Neural cell (in vitro differentiated cells): ENCODE measurements around the gene GPR27. TPM values are rescaled to one million over a fixed set of nuclear protein-coding genes. Genes with fewer than 3 reads are reported as not detected.

Experiments used
- H2AFZ ChIP-seq: fragments of 200-600, 300-800 bp; sonication (generic), shearing (Covaris generic); 2 replicates; pipeline ENCODE4 v1.6.0; 2014; ENCODE audit warnings: low read depth, mild to moderate bottlenecking, antibody characterized with exemption, low read length, moderate library complexity
- H3F3A ChIP-seq: fragments of 200-600 bp; shearing (Covaris generic); 2 replicates; pipeline ENCODE4 v1.6.1; 2016; ENCODE audit warnings: mild to moderate bottlenecking, moderate library complexity, mixed read lengths, antibody characterized with exemption, low read length; ENCODE audit not compliant: insufficient read depth, poor library complexity, severe bottlenecking
- H3K27ac ChIP-seq: fragments of 200-600, 300-800 bp; sonication (generic), shearing (Covaris generic); 2 replicates; pipeline ENCODE4 v1.5.1; 2014; ENCODE audit warnings: mild to moderate bottlenecking, low read length, moderate library complexity
- H3K27me3 ChIP-seq: fragments of 300-800, 200-600 bp; sonication (generic), shearing (Covaris generic); 2 replicates; pipeline ENCODE4 v1.6.0; 2014; ENCODE audit warnings: mild to moderate bottlenecking, low read depth, low read length, moderate library complexity; ENCODE audit not compliant: insufficient read depth
- H3K36me3 ChIP-seq: fragments of 300-800, 200-600 bp; sonication (generic), shearing (Covaris generic); 2 replicates; pipeline ENCODE4 v1.5.1; 2014; ENCODE audit warnings: mild to moderate bottlenecking, antibody characterized with exemption, low read length, moderate library complexity; ENCODE audit not compliant: insufficient read depth
- H3K4me2 ChIP-seq: fragments of 300-800, 200-600 bp; sonication (generic), shearing (Covaris generic); 2 replicates; pipeline ENCODE4 v1.6.0; 2014; ENCODE audit warnings: mild to moderate bottlenecking, low read length
- H3K4me3 ChIP-seq: fragments of 300-800, 200-600 bp; sonication (generic), shearing (Covaris generic); 2 replicates; pipeline ENCODE4 v1.5.1; 2014; ENCODE audit warnings: mild to moderate bottlenecking, low read length, moderate library complexity
- H3K79me2 ChIP-seq: fragments of 200-600 bp; shearing (Covaris generic); replicated peaks from 2 replicates; pipeline ENCODE4 v1.6.0; 2014; ENCODE audit warnings: mild to moderate bottlenecking, low read length, moderate library complexity; ENCODE audit not compliant: insufficient read depth
- H3K9ac ChIP-seq: fragments of 300-800, 200-600 bp; sonication (generic), shearing (Covaris generic); 2 replicates; pipeline ENCODE4 v1.6.1; 2016; ENCODE audit warnings: mild to moderate bottlenecking, low read length, mixed read lengths
- H3K9me2 ChIP-seq: fragments of 200-600 bp; shearing (Covaris generic); 2 replicates; pipeline ENCODE4 v1.6.1; 2016; ENCODE audit warnings: mild to moderate bottlenecking, low read length, mixed read lengths; ENCODE audit not compliant: insufficient read depth
- H3K9me3 ChIP-seq: fragments of 200-600, 300-800 bp; sonication (generic), shearing (Covaris generic); 2 replicates; pipeline ENCODE4 v1.6.1; 2016; ENCODE audit warnings: mild to moderate bottlenecking, mixed run types, low read length, moderate library complexity, mixed read lengths
- H4K20me1 ChIP-seq: fragments of 200-600 bp; shearing (Covaris generic); 2 replicates; pipeline ENCODE4 v1.6.1; 2016; ENCODE audit warnings: mild to moderate bottlenecking, mixed run types; ENCODE audit not compliant: insufficient read depth
- CTCF ChIP-seq: fragments of 450-650 bp; IDR thresholded peaks from 2 replicates; pipeline ENCODE4 v1.5.1; 2014; ENCODE audit warnings: antibody characterized with exemption, mild to moderate bottlenecking, moderate library complexity; ENCODE audit not compliant: poor library complexity, severe bottlenecking
- EP300 ChIP-seq: fragments of 450-650 bp; conservative IDR thresholded peaks from 2 replicates; pipeline ENCODE4 v1.6.1; 2014; ENCODE audit warnings: antibody characterized with exemption, mild to moderate bottlenecking, moderate library complexity; ENCODE audit not compliant: poor library complexity, severe bottlenecking
- EZH2 ChIP-seq: fragments of 200-600, 300-800 bp; shearing (Covaris generic), sonication (generic); IDR thresholded peaks from 2 replicates; pipeline ENCODE4 v1.6.1; 2014; ENCODE audit warnings: antibody characterized with exemption, low read length, borderline replicate concordance, mild to moderate bottlenecking; ENCODE audit not compliant: insufficient read depth, poor library complexity, severe bottlenecking
- MXI1 ChIP-seq: fragments of 450-650 bp; conservative IDR thresholded peaks from 2 replicates; pipeline ENCODE4 v1.6.1; 2014; ENCODE audit warnings: antibody characterized with exemption, mild to moderate bottlenecking; ENCODE audit not compliant: poor library complexity, severe bottlenecking
- POLR2AphosphoS5 ChIP-seq: IDR thresholded peaks from 2 replicates; pipeline ENCODE4 v1.6.1; 2012
- RAD21 ChIP-seq: fragments of 450-650 bp; conservative IDR thresholded peaks from 2 replicates; pipeline ENCODE4 v1.6.1; 2014; ENCODE audit warnings: antibody characterized with exemption, mild to moderate bottlenecking, moderate library complexity
- REST ChIP-seq: IDR thresholded peaks from 2 replicates; pipeline ENCODE4 v1.6.1; 2012; ENCODE audit warnings: borderline replicate concordance
- SMC3 ChIP-seq: fragments of 450-650 bp; conservative IDR thresholded peaks from 2 replicates; pipeline ENCODE4 v1.6.1; 2014; ENCODE audit warnings: antibody characterized with exemption, mild to moderate bottlenecking, moderate library complexity; ENCODE audit not compliant: poor library complexity
- TAF1 ChIP-seq: IDR thresholded peaks from 2 replicates; pipeline ENCODE4 v1.6.1; 2012; ENCODE audit warnings: low read depth
- polyA plus RNA-seq: library from polyadenylated mRNA; depleted of rRNA; stranded (reverse); fragments of >200 nt; gene quantifications from 2 replicates; pipeline ENCODE4 v1.2.3, GENCODE V29; 2014

GPR27 gene
- polyA plus RNA-seq, 1 donor from 2014 or later: 69.4 TPM

- no peak overlapping the region for H3K4me2 ChIP-seq
- H3K27ac ChIP-seq: no peak overlapping the region
- no peaks in the 10 kb centered on the region for H3K79me2 ChIP-seq
- no peaks in the 10 kb centered on the region for H3K9me2 ChIP-seq
- no peak overlapping the region for H3K9ac ChIP-seq
- H3F3A ChIP-seq: no peaks in the 10 kb centered on the region
- H3K36me3 ChIP-seq: no peaks in the 10 kb centered on the region
- H3K27me3 ChIP-seq: peaks cover 36% of the 10 kb centered on the region
- no peak overlapping the region for H3K4me3 ChIP-seq
- no peak overlapping the region for H2AFZ ChIP-seq
- no peak for TF ChIP-seq POLR2AphosphoS5
- TF ChIP-seq EZH2: no peak
- TF ChIP-seq MXI1: no peak
- TF ChIP-seq RAD21: no peak
- no peak for TF ChIP-seq EP300
- no peak for TF ChIP-seq SMC3
- no peak for TF ChIP-seq CTCF
- TF ChIP-seq TAF1: no peak
- no peak for TF ChIP-seq REST
- no peaks in the 10 kb centered on the region for H3K9me3 ChIP-seq
- H4K20me1 ChIP-seq: no peaks in the 10 kb centered on the region
These were observed 34.3 kb downstream of the GPR27 start for GRCh38 chr3:71787851-71788405.

- H3K36me3 ChIP-seq: no peaks in the 10 kb centered on the region
- H3K9ac ChIP-seq: no peak overlapping the region
- peaks cover 16% of the 10 kb centered on the region for H3K27me3 ChIP-seq
These were observed 36.3 kb downstream of the GPR27 start for GRCh38 chr3:71789922-71790321.

More at GRCh38 chr3:71789922-71790321, 36.3 kb downstream of the GPR27 start:
- no peaks in the 10 kb centered on the region for H4K20me1 ChIP-seq
- H3K27ac ChIP-seq: no peak overlapping the region
- H3K4me2 ChIP-seq: no peak overlapping the region
- H2AFZ ChIP-seq: no peak overlapping the region
- no peak overlapping the region for H3K4me3 ChIP-seq
- no peaks in the 10 kb centered on the region for H3F3A ChIP-seq
- H3K79me2 ChIP-seq: no peaks in the 10 kb centered on the region
- TF ChIP-seq POLR2AphosphoS5 (no peak), MXI1 (no peak), CTCF (no peak), SMC3 (no peak), TAF1 (no peak), EZH2 (no peak), RAD21 (no peak), REST (no peak), EP300 (no peak)
- H3K9me2 ChIP-seq: no peaks in the 10 kb centered on the region
- no peaks in the 10 kb centered on the region for H3K9me3 ChIP-seq
